GM12878 (cell line): ENCODE results near the gene MITF. TPM values are rescaled to one million over a fixed set of nuclear protein-coding genes. Genes with fewer than 3 reads are reported as not detected.

Experiments
- ATAC-seq: fragments of 200-7000 bp; cut with Tn5 transposase; 3 replicates; pipeline ENCODE4 v1.9.1; 2020; ENCODE audit warnings: mild to moderate bottlenecking, moderate library complexity
- BruUV-seq: library from RNA; stranded (reverse); fragments of 400-500 nt; replicated peaks from 2 replicates; lab custom pipeline; 2021; lab: Mats Ljungman, UMichigan
- CTCF ChIA-PET: fragments of 300-600 bp; sonication (Branson Sonifier 250); formaldehyde crosslinking; extraction: SDS; loops from one replicate; lab custom pipeline; 2021; ENCODE audit warnings: inconsistent platforms; lab: Yijun Ruan, JAX
- POLR2A ChIA-PET: fragments of 350-600 bp; formaldehyde crosslinking; extraction: SDS; loops from one replicate; lab custom pipeline; 2021; ENCODE audit warnings: inconsistent platforms; lab: Charles Lee
- RAD21 ChIA-PET: fragments of 300-600 bp; sonication (Branson Sonifier 250); formaldehyde crosslinking; loops from one replicate; lab custom pipeline; 2023; ENCODE audit warnings: antibody characterized with exemption; ENCODE audit not compliant: unreplicated experiment; lab: Charles Lee
- SMC1A ChIA-PET: fragments of 300-600 bp; sonication (Branson Sonifier 250); formaldehyde crosslinking; loops from one replicate; lab custom pipeline; 2023; ENCODE audit not compliant: unreplicated experiment, uncharacterized antibody; lab: Charles Lee
- DNase-seq: peaks from one replicate; pipeline ENCODE4 v3.0.0-alpha.2; 2011; ENCODE audit warnings: low read depth, low spot score
- FAIRE-seq: peaks from 3 replicates; lab custom pipeline; 2011; peaks lifted over from hg19 to GRCh38; lab: Jason Lieb, UNC
- H2AFZ ChIP-seq: 2 replicates; pipeline ENCODE4 v1.6.0; 2011; ENCODE audit warnings: low read depth, low read length, control low read depth; ENCODE audit not compliant: control insufficient read depth
- H3K27ac ChIP-seq: 2 replicates; pipeline ENCODE4 v1.5.1; 2011; ENCODE audit warnings: control low read depth; ENCODE audit not compliant: control insufficient read depth, insufficient read depth
- H3K27me3 ChIP-seq, 2 experiments: replicated peaks in 1 of 2; 2 replicates each; pipeline versions ENCODE4 v1.6.0 to v1.6.1; 2011; ENCODE audit warnings: low read length in 1 of 2; ENCODE audit not compliant: control insufficient read depth in 2 of 2, insufficient read depth in 2 of 2
- H3K36me3 ChIP-seq, 2 experiments: 2 replicates each; pipeline ENCODE4 v1.5.1; 2011; ENCODE audit warnings: low read length in 1 of 2; ENCODE audit not compliant: control insufficient read depth in 2 of 2, insufficient read depth in 2 of 2
- H3K4me1 ChIP-seq: 2 replicates; pipeline ENCODE4 v1.6.1; 2011; ENCODE audit warnings: mild to moderate bottlenecking, low read length, moderate library complexity, mixed read lengths; ENCODE audit not compliant: control insufficient read depth, insufficient read depth
- H3K4me2 ChIP-seq: 2 replicates; pipeline ENCODE4 v1.6.0; 2011; ENCODE audit warnings: control low read depth; ENCODE audit not compliant: control insufficient read depth, insufficient read depth
- H3K4me3 ChIP-seq: fragments of 200-600 bp; sonication (generic); 2 replicates; pipeline ENCODE4 v1.5.1; 2016
- H3K79me2 ChIP-seq: 2 replicates; pipeline ENCODE4 v1.6.0; 2011; ENCODE audit warnings: low read length; ENCODE audit not compliant: control insufficient read depth, insufficient read depth
- H3K9ac ChIP-seq: 2 replicates; pipeline ENCODE4 v1.8.0; 2011; ENCODE audit warnings: low read length, control low read depth, mixed read lengths; ENCODE audit not compliant: control insufficient read depth, insufficient read depth
- H3K9me3 ChIP-seq: replicated peaks from 3 replicates; pipeline ENCODE4 v1.5.1; 2011; ENCODE audit warnings: mild to moderate bottlenecking, low read length; ENCODE audit not compliant: control insufficient read depth, insufficient read depth
- H4K20me1 ChIP-seq: 2 replicates; pipeline ENCODE4 v1.6.0; 2011; ENCODE audit not compliant: control insufficient read depth, insufficient read depth
- BHLHE40 ChIP-seq, 2 experiments: fragments of 450-650 bp in 1 of 2; IDR thresholded peaks; 2 replicates each; pipeline ENCODE4 v1.6.1; 2011 to 2017; ENCODE audit warnings: low read depth in 2 of 2, borderline replicate concordance in 1 of 2, improper control_type of control experiment in 1 of 2, low read length in 1 of 2, mild to moderate bottlenecking in 1 of 2
- BMI1 ChIP-seq: fragments of 450-650 bp; IDR thresholded peaks from 2 replicates; pipeline ENCODE4 v1.6.1; 2016; ENCODE audit warnings: mild to moderate bottlenecking, moderate library complexity, borderline replicate concordance
- DPF2 ChIP-seq: fragments of 450-650 bp; IDR thresholded peaks from 2 replicates; pipeline ENCODE4 v1.6.1; 2017; ENCODE audit warnings: mild to moderate bottlenecking
- ELK1 ChIP-seq: IDR thresholded peaks from 2 replicates; pipeline ENCODE4 v1.6.1; 2012; ENCODE audit warnings: low read depth, low read length, improper control_type of control experiment
- HCFC1 ChIP-seq: fragments of 150-350 bp; IDR thresholded peaks from 2 replicates; pipeline ENCODE4 v1.6.1; 2014; ENCODE audit warnings: low read length
- HDAC2 ChIP-seq: fragments of 200-600 bp; sonication (generic); IDR thresholded peaks from 2 replicates; pipeline ENCODE4 v1.6.1; 2017
- NFYB ChIP-seq: IDR thresholded peaks from 2 replicates; pipeline ENCODE4 v1.6.1; 2011; ENCODE audit warnings: low read depth, mild to moderate bottlenecking, low read length, improper control_type of control experiment, moderate library complexity; ENCODE audit not compliant: insufficient read depth
- POLR2A ChIP-seq: IDR thresholded peaks from 2 replicates; pipeline ENCODE4 v1.6.1; 2011; ENCODE audit warnings: low read depth, mild to moderate bottlenecking, low read length
- SMARCA5 ChIP-seq: fragments of 450-650 bp; IDR thresholded peaks from 2 replicates; pipeline ENCODE4 v1.6.1; 2017; ENCODE audit warnings: mild to moderate bottlenecking
- USF1 ChIP-seq: IDR thresholded peaks from 2 replicates; pipeline ENCODE4 v1.6.1; 2011; ENCODE audit warnings: borderline replicate concordance, low read depth, mild to moderate bottlenecking, moderate library complexity, mixed read lengths, low read length; ENCODE audit not compliant: insufficient read depth; ENCODE audit errors: extremely low read length
- ZBTB4 ChIP-seq: fragments of 450-650 bp; formaldehyde crosslinking; IDR thresholded peaks from 2 replicates; pipeline ENCODE4 v1.4.0; 2022; ENCODE audit warnings: mild to moderate bottlenecking, moderate library complexity
- WGBS: methylation state at CpG from one replicate; pipeline ENCODE4 v1.1.6; 2016; ENCODE audit warnings: low lambda C conversion rate; ENCODE audit not compliant: insufficient replicate concordance, insufficient coverage; ENCODE audit errors: missing lambda C conversion rate; 5-methylcytosine and 5-hydroxymethylcytosine counted together
- in situ Hi-C: fragments of 300-500 bp; cut with MboI; formaldehyde crosslinking; loops from 9 replicates; pipeline ENCODE4 v1.14.3; 2018; ENCODE audit warnings: mixed read lengths
- intact Hi-C: fragments of 100-400 bp; cut with micrococcal nuclease; formaldehyde crosslinking; loops from one replicate; pipeline ENCODE4 v1.14.2; 2022; ENCODE audit not compliant: unreplicated experiment
- polyA plus RNA-seq, 11 experiments: library from polyadenylated mRNA; depleted of rRNA in 4 of 11; unstranded in 6 of 11; stranded (reverse) in 5 of 11; fragments of >200 nt; fragmentation: Nextera tagmentation in 4 of 11; fragmentation: Illumina TruSeq in 1 of 11; extraction: Ambion mirVana in 4 of 11; extraction: Trizol in 1 of 11; gene quantifications; 1 replicate in 1 of 11; 2 replicates in 10 of 11; pipeline versions ENCODE4 v1.2.1 to v1.2.3, GENCODE V29; 2011 to 2016; ENCODE audit warnings: inconsistent platforms in 2 of 11, missing spikeins in 2 of 11, low read depth in 1 of 11
- total RNA-seq, 4 experiments: library from RNA; depleted of rRNA in 3 of 4; stranded (reverse); fragments of >200 nt in 3 of 4; fragmentation: Illumina TruSeq in 1 of 4; extraction: Trizol in 1 of 4; gene quantifications; 2 replicates each; pipeline versions ENCODE4 v1.2.1 to v1.2.3, GENCODE V29; 2013 to 2021

MITF gene
- total and polyA plus RNA-seq, 10 of the 15 experiments (the other 5 are each of a cell fraction or from before 2014, with no cell fraction given): under 0.01 to 0.90 (median 0.06) TPM; not detected in 3

- in situ Hi-C loops (no loop called here), intact Hi-C loops (no loop called here)
- no peaks in the 10 kb centered on the region for H4K20me1 ChIP-seq
- RAD21 ChIA-PET: no interaction called here
- TF ChIP-seq BMI1 (no peak), HDAC2 (no peak), ELK1 (no peak), DPF2 (no peak)
- ATAC-seq: no peak
- CTCF ChIA-PET: interaction anchor here (1.0 kb wide), 1 partner anchor 39 kb away, joined by 3 read pairs; no protein-coding TSS in a partner anchor
- POLR2A ChIA-PET: no interaction called here
- H3K36me3 ChIP-seq: no peaks in the 10 kb centered on the region
- H3K4me3 ChIP-seq: no peak overlapping the region
- H3K4me2 ChIP-seq: no peak overlapping the region
- H3K9me3 ChIP-seq: no peaks in the 10 kb centered on the region
- H3K27ac ChIP-seq: no peak overlapping the region
- no peaks in the 10 kb centered on the region for H3K27me3 ChIP-seq
- DNase-seq: no peak
- no peak for FAIRE-seq
- BruUV-seq: no TSS peak
- H3K9ac ChIP-seq: no peak overlapping the region
- no peaks in the 10 kb centered on the region for H3K4me1 ChIP-seq
- no peak overlapping the region for H2AFZ ChIP-seq
- SMC1A ChIA-PET: no interaction called here
- H3K79me2 ChIP-seq: no peaks in the 10 kb centered on the region
- WGBS: 0% methylated on average over 1 of the region's 1 CpG
Observed at GRCh38 chr3:69774029-69774428, 34.8 kb downstream of the MITF start.

GRCh38 chr3:69775751-69776150 is 36.5 kb downstream of the MITF start:
- DNase-seq: no peak
- SMC1A ChIA-PET: no interaction called here
- no peaks in the 10 kb centered on the region for H3K36me3 ChIP-seq
- H3K4me1 ChIP-seq: no peaks in the 10 kb centered on the region
- FAIRE-seq: no peak
- H4K20me1 ChIP-seq: no peaks in the 10 kb centered on the region
- no peaks in the 10 kb centered on the region for H3K79me2 ChIP-seq
- CTCF ChIA-PET: no interaction called here
- ATAC-seq: no peak
- no peak overlapping the region for H2AFZ ChIP-seq
- intact Hi-C loops: no loop called here
- POLR2A ChIA-PET: no interaction called here
- in situ Hi-C loops: no loop called here
- BruUV-seq: no TSS peak
- no peaks in the 10 kb centered on the region for H3K9me3 ChIP-seq
- H3K27ac ChIP-seq: no peak overlapping the region
- no peaks in the 10 kb centered on the region for H3K27me3 ChIP-seq
- whole genome bisulfite sequencing: 57% methylated on average over 3 of the region's 3 CpGs
- no peak overlapping the region for H3K4me2 ChIP-seq
- RAD21 ChIA-PET: no interaction called here
- H3K9ac ChIP-seq: no peak overlapping the region
- no peak overlapping the region for H3K4me3 ChIP-seq
- TF ChIP-seq BHLHE40 (IDR thresholded peaks at IDR 0.05; ENCODE audit: borderline replicate concordance in 1 of 2, low read depth in 2 of 2, low read length in 1 of 2) (no peak), POLR2A (no peak), ZBTB4 (CRISPR knock-in tag) (no peak), SMARCA5 (no peak), USF1 (no peak), HCFC1 (no peak), NFYB (no peak)
